ENCODE measurements around the gene ZNF649. TPM values are rescaled to one million over a fixed set of nuclear protein-coding genes. Genes with fewer than 3 reads are reported as not detected.

Gene ZNF649
- total and polyA plus RNA-seq, 2 of the 13 experiments (the other 11 are each of a cell fraction or from before 2014, with no cell fraction given): 3.0 to 13.4 TPM

DNA sequence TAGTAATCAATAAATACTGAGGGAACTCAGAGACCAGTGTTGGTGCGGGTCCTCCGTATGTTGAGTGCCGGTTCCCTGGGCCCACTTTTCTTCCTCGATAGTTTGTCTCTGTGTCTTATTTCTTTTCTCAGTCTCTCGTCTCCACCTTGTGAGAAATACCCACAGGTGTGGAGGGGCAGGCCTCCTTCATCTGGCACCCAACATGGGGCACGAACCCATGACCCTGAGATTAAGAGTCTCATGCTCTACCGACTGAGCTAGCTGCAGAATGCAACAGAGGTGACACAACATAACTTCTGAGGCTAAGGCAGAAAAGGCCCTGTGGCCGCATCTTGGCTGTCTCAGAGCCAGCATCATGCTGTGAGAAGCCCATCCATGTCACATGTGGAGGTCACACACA lies 17.1 kb upstream of the ZNF649 start (continued):
- TF ChIP-seq, protein P1, sequence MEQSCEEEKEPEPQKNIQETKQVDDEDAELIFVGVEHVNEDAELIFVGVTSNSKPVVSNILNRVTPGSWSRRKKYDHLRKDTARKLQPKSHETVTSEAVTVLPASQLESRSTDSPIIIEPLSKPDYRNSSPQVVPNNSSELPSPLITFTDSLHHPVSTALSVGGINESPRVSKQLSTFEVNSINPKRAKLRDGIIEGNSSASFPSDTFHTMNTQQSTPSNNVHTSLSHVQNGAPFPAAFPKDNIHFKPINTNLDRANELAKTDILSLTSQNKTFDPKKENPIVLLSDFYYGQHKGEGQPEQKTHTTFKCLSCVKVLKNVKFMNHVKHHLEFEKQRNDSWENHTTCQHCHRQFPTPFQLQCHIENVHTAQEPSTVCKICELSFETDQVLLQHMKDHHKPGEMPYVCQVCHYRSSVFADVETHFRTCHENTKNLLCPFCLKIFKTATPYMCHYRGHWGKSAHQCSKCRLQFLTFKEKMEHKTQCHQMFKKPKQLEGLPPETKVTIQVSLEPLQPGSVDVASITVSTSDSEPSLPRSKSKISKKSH (CRISPR knock-in tag; IDR thresholded peaks at IDR 0.05; ENCODE audit: borderline replicate concordance): peak; percentile 46; the same call in 1 of the 2 replicates
- TF ChIP-seq NCOR1 (IDR thresholded peaks at IDR 0.05; ENCODE audit: borderline replicate concordance, low read length): peak; percentile 45
- TF ChIP-seq SETDB1 (CRISPR knock-in tag; IDR thresholded peaks at IDR 0.05; ENCODE audit: borderline replicate concordance): peak; percentile 88; the same call in 1 of the 2 replicates
- no peak for TF ChIP-seq MAFF (IDR thresholded peaks at IDR 0.05; ENCODE audit: low read depth, low read length)
- no peak for TF ChIP-seq FOXK2 (IDR thresholded peaks at IDR 0.05)
- no peak for TF ChIP-seq ZNF337 (CRISPR knock-in tag; IDR thresholded peaks at IDR 0.05; ENCODE audit: borderline replicate concordance, low read depth)

DNA sequence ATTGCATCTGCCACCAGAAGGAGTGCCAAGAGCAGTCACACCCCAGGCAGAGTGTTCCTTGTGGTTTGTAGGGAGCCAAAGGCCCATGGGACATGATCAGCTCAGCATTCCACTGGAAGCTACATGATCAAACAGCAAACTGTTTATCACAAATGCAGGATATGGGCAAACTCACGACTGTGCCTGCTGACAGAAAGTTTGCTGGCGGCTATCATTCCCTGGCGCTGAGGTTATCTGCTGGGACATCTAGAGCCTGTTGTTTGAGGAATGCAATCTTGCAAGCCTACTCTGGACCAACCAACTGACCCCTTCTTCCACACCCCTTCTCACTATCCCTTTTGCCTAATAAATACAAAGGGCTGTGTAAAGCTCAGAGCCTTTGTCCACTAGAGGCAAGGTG lies 14.8 kb upstream of the ZNF649 start:
- CTCF ChIA-PET (ENCODE audit: low intra/inter-chr PET ratio, low total read pairs): no interaction called here
- FAIRE-seq (no peak), DNase-seq (ENCODE audit: low spot score) (no peak), ATAC-seq (no peak)
- H4K20me1 ChIP-seq (ENCODE audit: insufficient read depth, low read length): no peaks in the 10 kb centered on the region
- H3K79me2 ChIP-seq (ENCODE audit: insufficient read depth, low read length): no peaks in the 10 kb centered on the region
- H3K27me3 ChIP-seq (ENCODE audit: control insufficient read depth in 1 of 2, insufficient read depth in 2 of 2, low read length in 2 of 2): no peaks in the 10 kb centered on the region
- no peak overlapping the region for H3K9ac ChIP-seq (ENCODE audit: insufficient read depth, low read depth, low read length)
- H2AFZ ChIP-seq (ENCODE audit: low read length): no peak overlapping the region
- H3K4me3 ChIP-seq (replicated peaks in 1 of 3; ENCODE audit: insufficient read depth in 1 of 3, low read depth in 2 of 3, low read length in 3 of 3): no peak overlapping the region
- no peak overlapping the region for H3K27ac ChIP-seq (ENCODE audit: extremely low read length, insufficient read depth, low read length)
- peaks cover under 1% of the 10 kb centered on the region; the same call in 1 of the 2 replicates for H3K4me1 ChIP-seq (ENCODE audit: insufficient read depth, low read length)
- H3K4me2 ChIP-seq (ENCODE audit: low read depth, low read length): no peak overlapping the region
- intact Hi-C loops (cut with micrococcal nuclease; ENCODE audit: unreplicated experiment) (loop anchor here (10.0 kb wide), 1 partner anchor 85 kb away; the partner anchor contains the start of gene ZNF615), in situ Hi-C loops (cut with HindIII; ENCODE audit: extremely low pct_ligation_motif_present, low pct_unique_long_range_greater_than_20kb) (no loop called here)
- 67% methylated on average over 3 of the region's 3 CpGs for WGBS (ENCODE audit: low lambda C conversion rate)
- BruUV-seq (replicated peaks): no TSS peak
- no peaks in the 10 kb centered on the region for H3K36me3 ChIP-seq (replicated peaks in 1 of 2; ENCODE audit: control insufficient read depth in 1 of 2, insufficient read depth in 2 of 2, low read length in 2 of 2)
- peaks cover 89% of the 10 kb centered on the region for H3K9me3 ChIP-seq (ENCODE audit: low read length)
- POLR2A ChIA-PET: no interaction called here
- TF ChIP-seq MIER3 (CRISPR knock-in tag; IDR thresholded peaks at IDR 0.05; ENCODE audit: borderline replicate concordance) (no peak), ZNF33A (CRISPR knock-in tag; IDR thresholded peaks at IDR 0.05; ENCODE audit: borderline replicate concordance) (no peak), ZNF703 (CRISPR knock-in tag; IDR thresholded peaks at IDR 0.05; ENCODE audit: borderline replicate concordance) (no peak), ZNF44 (CRISPR knock-in tag; IDR thresholded peaks at IDR 0.05) (no peak), ZNF432 (CRISPR knock-in tag; IDR thresholded peaks at IDR 0.05; ENCODE audit: borderline replicate concordance) (no peak), SNAI1 (CRISPR knock-in tag; IDR thresholded peaks at IDR 0.05; ENCODE audit: borderline replicate concordance) (no peak), TMF1 (CRISPR knock-in tag; IDR thresholded peaks at IDR 0.05; ENCODE audit: low read depth) (no peak)
- TF ChIP-seq, protein P2, sequence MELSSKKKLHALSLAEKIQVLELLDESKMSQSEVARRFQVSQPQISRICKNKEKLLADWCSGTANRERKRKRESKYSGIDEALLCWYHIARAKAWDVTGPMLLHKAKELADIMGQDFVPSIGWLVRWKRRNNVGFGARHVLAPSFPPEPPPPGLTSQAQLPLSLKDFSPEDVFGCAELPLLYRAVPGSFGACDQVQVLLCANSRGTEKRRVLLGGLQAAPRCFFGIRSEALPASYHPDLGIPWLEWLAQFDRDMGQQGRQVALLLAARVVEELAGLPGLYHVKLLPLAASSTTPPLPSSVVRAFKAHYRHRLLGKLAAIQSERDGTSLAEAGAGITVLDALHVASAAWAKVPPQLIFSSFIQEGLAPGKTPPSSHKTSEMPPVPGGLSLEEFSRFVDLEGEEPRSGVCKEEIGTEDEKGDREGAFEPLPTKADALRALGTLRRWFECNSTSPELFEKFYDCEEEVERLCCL (CRISPR knock-in tag; IDR thresholded peaks at IDR 0.05; ENCODE audit: borderline replicate concordance): no peak
- TF ChIP-seq, protein P3, sequence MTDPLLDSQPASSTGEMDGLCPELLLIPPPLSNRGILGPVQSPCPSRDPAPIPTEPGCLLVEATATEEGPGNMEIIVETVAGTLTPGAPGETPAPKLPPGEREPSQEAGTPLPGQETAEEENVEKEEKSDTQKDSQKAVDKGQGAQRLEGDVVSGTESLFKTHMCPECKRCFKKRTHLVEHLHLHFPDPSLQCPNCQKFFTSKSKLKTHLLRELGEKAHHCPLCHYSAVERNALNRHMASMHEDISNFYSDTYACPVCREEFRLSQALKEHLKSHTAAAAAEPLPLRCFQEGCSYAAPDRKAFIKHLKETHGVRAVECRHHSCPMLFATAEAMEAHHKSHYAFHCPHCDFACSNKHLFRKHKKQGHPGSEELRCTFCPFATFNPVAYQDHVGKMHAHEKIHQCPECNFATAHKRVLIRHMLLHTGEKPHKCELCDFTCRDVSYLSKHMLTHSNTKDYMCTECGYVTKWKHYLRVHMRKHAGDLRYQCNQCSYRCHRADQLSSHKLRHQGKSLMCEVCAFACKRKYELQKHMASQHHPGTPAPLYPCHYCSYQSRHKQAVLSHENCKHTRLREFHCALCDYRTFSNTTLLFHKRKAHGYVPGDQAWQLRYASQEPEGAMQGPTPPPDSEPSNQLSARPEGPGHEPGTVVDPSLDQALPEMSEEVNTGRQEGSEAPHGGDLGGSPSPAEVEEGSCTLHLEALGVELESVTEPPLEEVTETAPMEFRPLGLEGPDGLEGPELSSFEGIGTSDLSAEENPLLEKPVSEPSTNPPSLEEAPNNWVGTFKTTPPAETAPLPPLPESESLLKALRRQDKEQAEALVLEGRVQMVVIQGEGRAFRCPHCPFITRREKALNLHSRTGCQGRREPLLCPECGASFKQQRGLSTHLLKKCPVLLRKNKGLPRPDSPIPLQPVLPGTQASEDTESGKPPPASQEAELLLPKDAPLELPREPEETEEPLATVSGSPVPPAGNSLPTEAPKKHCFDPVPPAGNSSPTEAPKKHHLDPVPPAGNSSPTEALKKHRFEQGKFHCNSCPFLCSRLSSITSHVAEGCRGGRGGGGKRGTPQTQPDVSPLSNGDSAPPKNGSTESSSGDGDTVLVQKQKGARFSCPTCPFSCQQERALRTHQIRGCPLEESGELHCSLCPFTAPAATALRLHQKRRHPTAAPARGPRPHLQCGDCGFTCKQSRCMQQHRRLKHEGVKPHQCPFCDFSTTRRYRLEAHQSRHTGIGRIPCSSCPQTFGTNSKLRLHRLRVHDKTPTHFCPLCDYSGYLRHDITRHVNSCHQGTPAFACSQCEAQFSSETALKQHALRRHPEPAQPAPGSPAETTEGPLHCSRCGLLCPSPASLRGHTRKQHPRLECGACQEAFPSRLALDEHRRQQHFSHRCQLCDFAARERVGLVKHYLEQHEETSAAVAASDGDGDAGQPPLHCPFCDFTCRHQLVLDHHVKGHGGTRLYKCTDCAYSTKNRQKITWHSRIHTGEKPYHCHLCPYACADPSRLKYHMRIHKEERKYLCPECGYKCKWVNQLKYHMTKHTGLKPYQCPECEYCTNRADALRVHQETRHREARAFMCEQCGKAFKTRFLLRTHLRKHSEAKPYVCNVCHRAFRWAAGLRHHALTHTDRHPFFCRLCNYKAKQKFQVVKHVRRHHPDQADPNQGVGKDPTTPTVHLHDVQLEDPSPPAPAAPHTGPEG (CRISPR knock-in tag; IDR thresholded peaks at IDR 0.05): no peak
